NCI-H2081 (cell line): ENCODE measurements around the gene NDUFA13.

Experiments
- DNase-seq, 2 experiments: peaks; one replicate each; lab custom pipeline; 2025; lab: John Stamatoyannopoulos, UW

NDUFA13 gene

GRCh38 chr19:19547674-19548336 lies 31.8 kb downstream of the NDUFA13 start:
- DNase-seq = no peak

- no peak for DNase-seq
These were observed 33.1 kb downstream of the NDUFA13 start for GRCh38 chr19:19548915-19549759.

GRCh38 chr19:19549804-19550464 lies 33.9 kb downstream of the NDUFA13 start:
- DNase-seq = no peak

GRCh38 chr19:19550485-19550929 lies 34.5 kb downstream of the NDUFA13 start:
- DNase-seq = no peak

GRCh38 chr19:19550972-19551852 lies 35.2 kb downstream of the NDUFA13 start:
- no peak for DNase-seq

- no peak for DNase-seq
These were observed 35.8 kb downstream of the NDUFA13 start for GRCh38 chr19:19551853-19552192.

GRCh38 chr19:19552798-19553197 lies 36.8 kb downstream of the NDUFA13 start:
- DNase-seq = no peak

- DNase-seq = no peak
These were observed 37.6 kb downstream of the NDUFA13 start for GRCh38 chr19:19553670-19554069.

GRCh38 chr19:19554074-19555023 lies 38.3 kb downstream of the NDUFA13 start:
- no peak for DNase-seq

GRCh38 chr19:19558055-19558454 lies 42.0 kb downstream of the NDUFA13 start:
- no peak for DNase-seq

- DNase-seq = no peak
These were observed 42.6 kb downstream of the NDUFA13 start for GRCh38 chr19:19558636-19559035.

GRCh38 chr19:19559931-19560330 lies 43.9 kb downstream of the NDUFA13 start:
- no peak for DNase-seq

GRCh38 chr19:19561946-19562664 lies 46.1 kb downstream of the NDUFA13 start:
- no peak for DNase-seq

- DNase-seq = no peak
These were observed 46.8 kb downstream of the NDUFA13 start for GRCh38 chr19:19562665-19563347.

GRCh38 chr19:19563348-19563848 lies 47.4 kb downstream of the NDUFA13 start:
- no peak for DNase-seq

GRCh38 chr19:19566306-19566705 lies 50.3 kb downstream of the NDUFA13 start:
- no peak for DNase-seq

- DNase-seq = no peak
These were observed 51.4 kb downstream of the NDUFA13 start for GRCh38 chr19:19567391-19567790.

- DNase-seq = no peak
These were observed 53.1 kb downstream of the NDUFA13 start for GRCh38 chr19:19568802-19569756.
